OCI-LY7 (cell line): ENCODE results near the gene SLMAP. TPM values are rescaled to one million over a fixed set of nuclear protein-coding genes. Genes with fewer than 3 reads are reported as not detected.

ENCODE experiments used
- BruUV-seq: library from RNA; stranded (reverse); fragments of 400-500 nt; replicated peaks from 2 replicates; lab custom pipeline; 2021; lab: Mats Ljungman, UMichigan
- CTCF ChIA-PET: fragments of 300-600 bp; sonication (Branson Sonifier 250); formaldehyde crosslinking; loops from one replicate; lab custom pipeline; 2022; ENCODE audit warnings: antibody characterized with exemption; ENCODE audit not compliant: unreplicated experiment; lab: Charles Lee
- POLR2A ChIA-PET: fragments of 300-600 bp; sonication (Branson Sonifier 250); formaldehyde crosslinking; loops from one replicate; lab custom pipeline; 2022; ENCODE audit warnings: antibody characterized with exemption; lab: Charles Lee
- DNase-seq: peaks from one replicate; pipeline ENCODE4 v3.0.0-alpha.2; 2015; ENCODE audit warnings: low spot score
- H2AFZ ChIP-seq: fragments of 200-600 bp; sonication (generic), shearing (Covaris generic); 2 replicates; pipeline ENCODE4 v1.6.1; 2014; ENCODE audit warnings: mild to moderate bottlenecking, antibody characterized with exemption, low read length, moderate library complexity
- H3K27ac ChIP-seq: fragments of 200-600 bp; sonication (generic); 2 replicates; pipeline ENCODE4 v1.5.1; 2014; ENCODE audit warnings: mixed run types, low read depth, mild to moderate bottlenecking, moderate library complexity, low read length, inconsistent platforms; ENCODE audit not compliant: poor library complexity, severe bottlenecking
- H3K36me3 ChIP-seq: fragments of 200-600 bp; sonication (generic); 2 replicates; pipeline ENCODE4 v1.6.1; 2014; ENCODE audit warnings: mild to moderate bottlenecking, antibody characterized with exemption, low read length, moderate library complexity, mixed read lengths; ENCODE audit not compliant: insufficient read depth
- H3K4me1 ChIP-seq: fragments of 200-600 bp; sonication (generic); 2 replicates; pipeline ENCODE4 v1.5.1; 2014; ENCODE audit warnings: mild to moderate bottlenecking, low read length; ENCODE audit not compliant: insufficient read depth, poor library complexity, severe bottlenecking
- H3K4me2 ChIP-seq: fragments of 200-600 bp; sonication (generic); 2 replicates; pipeline ENCODE4 v1.6.1; 2014; ENCODE audit warnings: mild to moderate bottlenecking, low read length
- H3K4me3 ChIP-seq: fragments of 200-600 bp; sonication (generic); 2 replicates; pipeline ENCODE4 v1.5.1; 2014; ENCODE audit warnings: mild to moderate bottlenecking, low read depth, low read length; ENCODE audit not compliant: poor library complexity, severe bottlenecking
- H3K79me2 ChIP-seq: fragments of 200-600 bp; sonication (generic); 2 replicates; pipeline ENCODE4 v1.6.1; 2016; ENCODE audit warnings: low read depth, mild to moderate bottlenecking, low read length, moderate library complexity, mixed read lengths; ENCODE audit not compliant: insufficient read depth
- H3K9me2 ChIP-seq: fragments of 200-600 bp; sonication (generic); 2 replicates; pipeline ENCODE4 v1.6.1; 2016; ENCODE audit warnings: mild to moderate bottlenecking, low read length, mixed read lengths; ENCODE audit not compliant: insufficient read depth
- H3K9me3 ChIP-seq: fragments of 200-600 bp; sonication (generic); 2 replicates; pipeline ENCODE4 v1.6.1; 2014; ENCODE audit warnings: mild to moderate bottlenecking, mixed run types, low read length, mixed read lengths
- H4K20me1 ChIP-seq: fragments of 200-600 bp; sonication (generic); 2 replicates; pipeline ENCODE4 v1.6.1; 2014; ENCODE audit warnings: mild to moderate bottlenecking, antibody characterized with exemption, low read length, moderate library complexity, mixed read lengths; ENCODE audit not compliant: insufficient read depth
- CTCF ChIP-seq: fragments of 200-600 bp; sonication (generic); conservative IDR thresholded peaks from 2 replicates; pipeline ENCODE4 v1.5.1; 2014; ENCODE audit warnings: mild to moderate bottlenecking, antibody characterized with exemption, low read length, moderate library complexity, mixed read lengths
- EZH2phosphoT487 ChIP-seq: fragments of 200-600 bp; sonication (generic); IDR thresholded peaks from 2 replicates; pipeline ENCODE4 v1.6.1; 2018; ENCODE audit warnings: low read depth, borderline replicate concordance, mild to moderate bottlenecking, mixed run types, antibody characterized with exemption, low read length, moderate library complexity, mixed read lengths
- intact Hi-C: fragments of 100-400 bp; cut with micrococcal nuclease; formaldehyde crosslinking; loops from one replicate; pipeline ENCODE4 v1.10.0; 2022; ENCODE audit not compliant: unreplicated experiment
- total RNA-seq, 2 experiments: library from RNA; depleted of rRNA in 1 of 2; stranded (reverse); fragments of >200 nt in 1 of 2; shearing (Covaris generic) in 1 of 2; gene quantifications; 2 replicates each; pipeline ENCODE4 v1.2.3, GENCODE V29; 2014 to 2022

Gene SLMAP
- total RNA-seq, 2 experiments from 2014 or later, result 41.6 to 68.4 TPM

GRCh38 chr3:57743496-57743895, 12.6 kb upstream of the SLMAP start:
- H3K4me2 ChIP-seq, result no peak overlapping the region

GRCh38 chr3:57745101-57745500, 11.0 kb upstream of the SLMAP start:
- Histone ChIP-seq H3K79me2 (no peaks in the 10 kb centered on the region), H3K9me2 (no peaks in the 10 kb centered on the region), H2AFZ (no peak overlapping the region), H3K4me3 (no peak overlapping the region), H3K36me3 (no peaks in the 10 kb centered on the region), H3K4me2 (no peak overlapping the region), H3K4me1 (no peaks in the 10 kb centered on the region), H3K27ac (no peak overlapping the region), H4K20me1 (no peaks in the 10 kb centered on the region), H3K9me3 (no peaks in the 10 kb centered on the region)
- no peak for DNase-seq
- intact Hi-C loops, result no loop called here
- ChIA-PET CTCF (no interaction called here), POLR2A (interaction anchor here (0.6 to 0.7 kb wide), 2 partner anchors 14 to 421 kb away, joined by 3 to 4 read pairs; no protein-coding TSS in a partner anchor)
- no TSS peak for BruUV-seq
- no peak for TF ChIP-seq EZH2phosphoT487

More at GRCh38 chr3:57743496-57743895, 12.6 kb upstream of the SLMAP start:
- no peak overlapping the region for H2AFZ ChIP-seq
- intact Hi-C loops, result no loop called here
- no peaks in the 10 kb centered on the region for H3K9me2 ChIP-seq
- H3K27ac ChIP-seq, result no peak overlapping the region
- H3K79me2 ChIP-seq, result no peaks in the 10 kb centered on the region
- DNase-seq, result no peak
- H3K4me3 ChIP-seq, result no peak overlapping the region
- H3K4me1 ChIP-seq, result no peaks in the 10 kb centered on the region
- TF ChIP-seq EZH2phosphoT487 (no peak), CTCF (no peak)
- ChIA-PET POLR2A (interaction anchor here (0.6 to 0.7 kb wide), 3 partner anchors 19 to 496 kb away, joined by 3 to 4 read pairs (median 4); no protein-coding TSS in a partner anchor), CTCF (no interaction called here)
- no peaks in the 10 kb centered on the region for H4K20me1 ChIP-seq
- BruUV-seq, result no TSS peak
- no peaks in the 10 kb centered on the region for H3K36me3 ChIP-seq
- no peaks in the 10 kb centered on the region for H3K9me3 ChIP-seq

GRCh38 chr3:57746156-57747010, 9.7 kb upstream of the SLMAP start:
- H4K20me1 ChIP-seq, result no peaks in the 10 kb centered on the region
- ChIA-PET POLR2A (interaction anchor here (0.7 kb wide), 1 partner anchor 62 kb away, joined by 3 read pairs; no protein-coding TSS in a partner anchor), CTCF (no interaction called here)
- intact Hi-C loops, result no loop called here
- no peaks in the 10 kb centered on the region for H3K36me3 ChIP-seq
- no peak overlapping the region for H3K4me2 ChIP-seq
- no peaks in the 10 kb centered on the region for H3K4me1 ChIP-seq
- H3K27ac ChIP-seq, result no peak overlapping the region
- no peaks in the 10 kb centered on the region for H3K9me3 ChIP-seq
- no TSS peak for BruUV-seq
- H3K9me2 ChIP-seq, result no peaks in the 10 kb centered on the region
- H3K4me3 ChIP-seq, result no peak overlapping the region
- no peaks in the 10 kb centered on the region for H3K79me2 ChIP-seq
- H2AFZ ChIP-seq, result no peak overlapping the region
- TF ChIP-seq CTCF (no peak), EZH2phosphoT487 (no peak)
- no peak for DNase-seq
